HEK293T (cell line): ENCODE measurements around the gene MLN.

Experiments
- CTCF ChIA-PET: fragments of 350-600 bp; formaldehyde crosslinking; extraction: SDS; loops from one replicate; lab custom pipeline; 2021; ENCODE audit warnings: antibody characterized with exemption, inconsistent platforms; lab: Yijun Ruan, JAX
- POLR2A ChIA-PET: fragments of 350-600 bp; formaldehyde crosslinking; extraction: SDS; loops from one replicate; lab custom pipeline; 2020; ENCODE audit warnings: antibody characterized with exemption, inconsistent platforms; lab: Yijun Ruan, JAX
- DNase-seq: peaks from one replicate; pipeline ENCODE4 v3.0.0; 2012; ENCODE audit warnings: mixed read lengths; ENCODE audit errors: extremely low spot score
- ARNT ChIP-seq: fragments of 450-650 bp; IDR thresholded peaks from 2 replicates; pipeline ENCODE4 v1.6.1; 2017; ENCODE audit warnings: mild to moderate bottlenecking
- BHLHE40 ChIP-seq: fragments of 450-650 bp; IDR thresholded peaks from 2 replicates; pipeline ENCODE4 v1.6.1; 2016; ENCODE audit warnings: mild to moderate bottlenecking, moderate library complexity, borderline replicate concordance
- CTBP1 ChIP-seq: fragments of 450-650 bp; IDR thresholded peaks from 2 replicates; pipeline ENCODE4 v1.6.1; 2016; ENCODE audit warnings: borderline replicate concordance
- ELF4 ChIP-seq: fragments of 450-650 bp; IDR thresholded peaks from 2 replicates; pipeline ENCODE4 v1.6.1; 2017; ENCODE audit warnings: antibody characterized with exemption
- FOXA1 ChIP-seq: fragments of 450-650 bp; IDR thresholded peaks from 2 replicates; pipeline ENCODE4 v1.6.1; 2016; ENCODE audit warnings: mild to moderate bottlenecking
- FOXK2 ChIP-seq: fragments of 450-650 bp; IDR thresholded peaks from 2 replicates; pipeline ENCODE4 v1.6.1; 2016; ENCODE audit warnings: mild to moderate bottlenecking
- FOXM1 ChIP-seq: fragments of 450-650 bp; IDR thresholded peaks from 2 replicates; pipeline ENCODE4 v1.6.1; 2017; ENCODE audit warnings: mild to moderate bottlenecking, borderline replicate concordance
- HDGF ChIP-seq: fragments of 450-650 bp; IDR thresholded peaks from 2 replicates; pipeline ENCODE4 v1.6.1; 2017; ENCODE audit warnings: antibody characterized with exemption, borderline replicate concordance
- L3MBTL2 ChIP-seq: fragments of 450-650 bp; conservative IDR thresholded peaks from 2 replicates; pipeline ENCODE4 v1.6.1; 2016; ENCODE audit warnings: mild to moderate bottlenecking
- LEF1 ChIP-seq: fragments of 450-650 bp; IDR thresholded peaks from 2 replicates; pipeline ENCODE4 v1.6.1; 2017; ENCODE audit warnings: mild to moderate bottlenecking, borderline replicate concordance
- NFRKB ChIP-seq: fragments of 450-650 bp; IDR thresholded peaks from 2 replicates; pipeline ENCODE4 v1.6.1; 2016; ENCODE audit warnings: mild to moderate bottlenecking, moderate library complexity
- PKNOX1 ChIP-seq: fragments of 450-650 bp; IDR thresholded peaks from 2 replicates; pipeline ENCODE4 v1.6.1; 2016
- SP1 ChIP-seq: fragments of 450-650 bp; IDR thresholded peaks from 2 replicates; pipeline ENCODE4 v1.6.1; 2017
- SUZ12 ChIP-seq: fragments of 450-650 bp; IDR thresholded peaks from 2 replicates; pipeline ENCODE4 v1.6.1; 2016; ENCODE audit warnings: mild to moderate bottlenecking
- TARDBP ChIP-seq: fragments of 450-650 bp; IDR thresholded peaks from 2 replicates; pipeline ENCODE4 v1.6.1; 2016
- ZNF384 ChIP-seq: fragments of 450-650 bp; IDR thresholded peaks from 2 replicates; pipeline ENCODE4 v1.6.1; 2016

MLN gene

GRCh38 chr6:33827546-33828451, 24.0 kb upstream of the MLN start:
- TF ChIP-seq BHLHE40 (no peak), ZNF384 (no peak), SUZ12 (no peak), PKNOX1 (no peak), FOXK2 (no peak), FOXA1 (no peak), LEF1 (no peak), SP1 (no peak), L3MBTL2 (no peak), NFRKB (no peak), ELF4 (no peak), HDGF (no peak), FOXM1 (no peak), TARDBP (no peak)
- ChIA-PET POLR2A (no interaction called here), CTCF (no interaction called here)

GRCh38 chr6:33826537-33826936, 22.7 kb upstream of the MLN start:
- ChIA-PET CTCF (no interaction called here), POLR2A (no interaction called here)
- no peak for TF ChIP-seq TARDBP
- TF ChIP-seq LEF1: no peak
- TF ChIP-seq L3MBTL2: no peak
- no peak for TF ChIP-seq ZNF384
- TF ChIP-seq SUZ12: no peak
- no peak for DNase-seq

More at GRCh38 chr6:33827546-33828451, 24.0 kb upstream of the MLN start:
- DNase-seq: no peak

GRCh38 chr6:33824461-33825154, 20.8 kb upstream of the MLN start:
- CTCF ChIA-PET: interaction anchor here (0.6 to 0.8 kb wide), 2 partner anchors 12 to 53 kb away, joined by 3 read pairs; no protein-coding TSS in a partner anchor
- DNase-seq: no peak
- no peak for TF ChIP-seq TARDBP
- no peak for TF ChIP-seq PKNOX1
- no peak for TF ChIP-seq HDGF
- TF ChIP-seq FOXK2: no peak
- no peak for TF ChIP-seq LEF1
- no peak for TF ChIP-seq L3MBTL2
- TF ChIP-seq SUZ12: no peak
- no peak for TF ChIP-seq ELF4
- TF ChIP-seq FOXM1: no peak
- TF ChIP-seq ZNF384: no peak
- TF ChIP-seq CTBP1: no peak
- TF ChIP-seq NFRKB: no peak
- TF ChIP-seq FOXA1: no peak
- TF ChIP-seq ARNT: no peak
- no peak for TF ChIP-seq SP1
- TF ChIP-seq BHLHE40: no peak
- POLR2A ChIA-PET: no interaction called here

GRCh38 chr6:33823806-33824205, 20.0 kb upstream of the MLN start:
- POLR2A ChIA-PET: no interaction called here
- CTCF ChIA-PET: interaction anchor here (0.6 kb wide), 1 partner anchor 13 kb away, joined by 3 read pairs; no protein-coding TSS in a partner anchor
- DNase-seq: no peak
- TF ChIP-seq NFRKB: no peak
- no peak for TF ChIP-seq HDGF
- TF ChIP-seq FOXK2: no peak
- TF ChIP-seq LEF1: no peak
- no peak for TF ChIP-seq SUZ12
- TF ChIP-seq FOXM1: no peak
- TF ChIP-seq L3MBTL2: no peak
- no peak for TF ChIP-seq ELF4
- no peak for TF ChIP-seq SP1

GRCh38 chr6:33822575-33823395, 19.0 kb upstream of the MLN start:
- no peak for TF ChIP-seq SUZ12
- TF ChIP-seq L3MBTL2: no peak
- TF ChIP-seq NFRKB: no peak
- TF ChIP-seq PKNOX1: no peak
- TF ChIP-seq CTBP1: no peak
- no peak for TF ChIP-seq ARNT
- no peak for TF ChIP-seq BHLHE40
- TF ChIP-seq ELF4: no peak
- no peak for TF ChIP-seq TARDBP
- no peak for TF ChIP-seq HDGF
- TF ChIP-seq FOXK2: no peak
- no peak for TF ChIP-seq FOXM1
- TF ChIP-seq SP1: no peak
- TF ChIP-seq FOXA1: no peak
- TF ChIP-seq LEF1: no peak
- ChIA-PET CTCF (interaction anchor here (0.6 kb wide), 1 partner anchor 842 kb away, joined by 3 read pairs; no protein-coding TSS in a partner anchor), POLR2A (no interaction called here)
- DNase-seq: peak; percentile 84
